Stomach (tissue), 9 donors: ENCODE measurements around the gene CNOT1. TPM values are rescaled to one million over a fixed set of nuclear protein-coding genes. Genes with fewer than 3 reads are reported as not detected.

Experiments
- DNase-seq, 2 donors: peaks; one replicate each; pipeline versions ENCODE4 v3.0.0 to v3.0.0-alpha.2; 2013 to 2019
- H3K27ac ChIP-seq, 5 donors: fragments of 200-600 bp in 4 of 5; sonication (generic) in 4 of 5; one replicate each; pipeline ENCODE4 v1.5.1; 2013 to 2019; ENCODE audit warnings: mild to moderate bottlenecking in 1 of 5, moderate library complexity in 1 of 5
- H3K27me3 ChIP-seq, 3 donors: fragments of 200-600 bp; sonication (generic); one replicate each; pipeline ENCODE4 v1.5.1; 2017 to 2019; ENCODE audit warnings: mixed run types in 1 of 3
- H3K36me3 ChIP-seq, 4 donors: fragments of 200-600 bp; sonication (generic); 1 replicate in 3 of 4; 2 replicates in 1 of 4; pipeline ENCODE4 v1.5.1; 2016 to 2019
- H3K4me1 ChIP-seq, 4 donors: fragments of 200-600 bp; sonication (generic); one replicate each; pipeline ENCODE4 v1.5.1; 2016 to 2019
- H3K4me3 ChIP-seq, 4 donors: fragments of 200-600 bp; sonication (generic) in 3 of 4; one replicate each; pipeline ENCODE4 v1.5.1; 2016 to 2019; ENCODE audit warnings: mild to moderate bottlenecking in 1 of 4
- H3K9me3 ChIP-seq, 4 donors: fragments of 200-600 bp; sonication (generic); one replicate each; pipeline ENCODE4 v1.5.1; 2016 to 2019
- EP300 ChIP-seq: sonication (generic); formaldehyde crosslinking; IDR thresholded peaks from one replicate; pipeline ENCODE4 v1.6.1; 2017; ENCODE audit warnings: antibody characterized with exemption
- POLR2A ChIP-seq, 4 donors: fragments of 450-650 bp; IDR thresholded peaks; one replicate each; pipeline ENCODE4 v1.6.1; 2016; ENCODE audit warnings: antibody characterized with exemption in 4 of 4, control low read depth in 2 of 4, mild to moderate bottlenecking in 1 of 4, moderate library complexity in 1 of 4
- POLR2AphosphoS5 ChIP-seq, 3 donors: sonication (generic); formaldehyde crosslinking; IDR thresholded peaks; one replicate each; pipeline ENCODE4 v1.6.1; 2016; ENCODE audit warnings: antibody characterized with exemption in 3 of 3
- WGBS, 5 donors: extraction: QIAGEN DNeasy Blood & Tissue Kit in 3 of 5; methylation state at CpG; one replicate each; pipeline versions ENCODE4 v1.1.5 to v1.1.7; 2013 to 2018; 5-methylcytosine and 5-hydroxymethylcytosine counted together
- intact Hi-C: fragments of 100-400 bp; cut with DNase I; formaldehyde crosslinking; loops from one replicate; pipeline ENCODE4 v1.15.1; 2023; ENCODE audit warnings: low total_unique reads
- polyA plus RNA-seq, 3 donors: library from polyadenylated mRNA; stranded (reverse); fragments of 200-250 nt; gene quantifications; one replicate each; pipeline ENCODE4 v1.2.3, GENCODE V29; 2013
- total RNA-seq, 5 donors: library from RNA; depleted of rRNA; stranded (reverse); fragments of >200 nt; gene quantifications; one replicate each; pipeline versions ENCODE4 v1.1.0 to v1.2.3, GENCODE V29; 2014 to 2016
- TF ChIP-seq, protein P1 (sequence below), 7 experiments: fragments of 450-650 bp in 4 of 7; fragments of 200-600 bp in 3 of 7; sonication (generic) in 3 of 7; IDR thresholded peaks; one replicate each; pipeline ENCODE4 v1.5.1; 2016 to 2019; ENCODE audit warnings: antibody characterized with exemption in 7 of 7, control low read depth in 2 of 7, mild to moderate bottlenecking in 1 of 7
- donor health status: healthy with polysubstance abuse.
- donor health status: Bipolar disorder and iron deficiency.
- donor health status: healthy.

CNOT1 gene
- total and polyA plus RNA-seq, 8 donors = 39.9 to 282 (median 136) TPM

DNA sequence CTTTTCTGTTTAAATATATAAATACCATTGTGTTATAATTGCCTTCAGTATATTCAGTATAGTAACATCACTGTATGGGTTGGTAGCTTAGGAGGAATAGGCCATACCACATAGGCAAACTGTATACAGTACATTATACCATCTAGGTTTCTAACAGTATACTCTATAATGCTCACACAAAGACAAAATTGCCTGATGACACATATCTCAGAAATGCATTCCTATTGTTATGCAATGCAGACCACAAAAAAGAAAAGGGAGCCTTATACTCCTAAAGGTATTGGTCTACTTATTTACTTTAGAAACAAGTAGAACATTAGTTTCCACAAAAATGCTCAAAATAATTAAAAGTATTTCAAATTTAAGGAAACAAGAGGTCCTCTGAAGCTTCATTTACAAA, 66.4 kb downstream of the CNOT1 start:
- TF ChIP-seq POLR2A (IDR thresholded peaks at IDR 0.05) (no peak), EP300 (no peak), POLR2AphosphoS5 (IDR thresholded peaks at IDR 0.05) (no peak)
- TF ChIP-seq, protein P1, sequence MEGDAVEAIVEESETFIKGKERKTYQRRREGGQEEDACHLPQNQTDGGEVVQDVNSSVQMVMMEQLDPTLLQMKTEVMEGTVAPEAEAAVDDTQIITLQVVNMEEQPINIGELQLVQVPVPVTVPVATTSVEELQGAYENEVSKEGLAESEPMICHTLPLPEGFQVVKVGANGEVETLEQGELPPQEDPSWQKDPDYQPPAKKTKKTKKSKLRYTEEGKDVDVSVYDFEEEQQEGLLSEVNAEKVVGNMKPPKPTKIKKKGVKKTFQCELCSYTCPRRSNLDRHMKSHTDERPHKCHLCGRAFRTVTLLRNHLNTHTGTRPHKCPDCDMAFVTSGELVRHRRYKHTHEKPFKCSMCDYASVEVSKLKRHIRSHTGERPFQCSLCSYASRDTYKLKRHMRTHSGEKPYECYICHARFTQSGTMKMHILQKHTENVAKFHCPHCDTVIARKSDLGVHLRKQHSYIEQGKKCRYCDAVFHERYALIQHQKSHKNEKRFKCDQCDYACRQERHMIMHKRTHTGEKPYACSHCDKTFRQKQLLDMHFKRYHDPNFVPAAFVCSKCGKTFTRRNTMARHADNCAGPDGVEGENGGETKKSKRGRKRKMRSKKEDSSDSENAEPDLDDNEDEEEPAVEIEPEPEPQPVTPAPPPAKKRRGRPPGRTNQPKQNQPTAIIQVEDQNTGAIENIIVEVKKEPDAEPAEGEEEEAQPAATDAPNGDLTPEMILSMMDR (IDR thresholded peaks at IDR 0.05) = no peak
- H3K4me1 ChIP-seq = no peaks in the 10 kb centered on the region
- intact Hi-C loops = no loop called here
- no peak overlapping the region for H3K4me3 ChIP-seq
- H3K36me3 ChIP-seq = peaks cover 34 to 99% (median 96%) of the 10 kb centered on the region in 4 donors
- DNase-seq = no peak
- no peaks in the 10 kb centered on the region for H3K27me3 ChIP-seq
- H3K9me3 ChIP-seq = no peaks in the 10 kb centered on the region
- H3K27ac ChIP-seq = no peak overlapping the region

DNA sequence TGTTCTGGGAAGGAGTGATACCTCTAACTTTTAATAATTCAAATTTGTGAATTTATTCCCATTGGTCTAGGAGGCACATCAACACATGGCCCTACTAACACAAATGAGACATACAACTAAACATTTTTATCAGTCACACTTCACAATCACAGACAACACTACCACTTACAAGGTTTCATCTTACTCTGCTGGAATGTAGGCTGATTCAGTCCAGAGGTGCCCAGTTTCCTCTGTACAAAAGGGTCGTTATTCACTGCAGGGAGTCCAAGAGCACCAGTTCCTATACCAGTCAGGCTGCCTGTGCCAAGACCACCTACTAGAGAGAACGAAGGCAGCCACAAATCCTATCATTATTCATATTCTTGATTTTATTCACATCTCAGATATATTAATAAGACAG, 72.9 kb downstream of the CNOT1 start:
- Histone ChIP-seq H3K36me3 (peaks cover 43 to 100% (median 99%) of the 10 kb centered on the region in 4 donors), H3K4me1 (no peaks in the 10 kb centered on the region), H3K9me3 (no peaks in the 10 kb centered on the region), H3K4me3 (no peak overlapping the region), H3K27ac (no peak overlapping the region), H3K27me3 (no peaks in the 10 kb centered on the region)
- WGBS, 5 donors = 61 to 86% (median 84%) methylated on average over 2 of the region's 2 CpGs
- intact Hi-C loops = no loop called here
- TF ChIP-seq POLR2AphosphoS5 (IDR thresholded peaks at IDR 0.05) (no peak), EP300 (no peak)
- TF ChIP-seq, protein P1 (IDR thresholded peaks at IDR 0.05) = no peak
- no peak for DNase-seq

DNA sequence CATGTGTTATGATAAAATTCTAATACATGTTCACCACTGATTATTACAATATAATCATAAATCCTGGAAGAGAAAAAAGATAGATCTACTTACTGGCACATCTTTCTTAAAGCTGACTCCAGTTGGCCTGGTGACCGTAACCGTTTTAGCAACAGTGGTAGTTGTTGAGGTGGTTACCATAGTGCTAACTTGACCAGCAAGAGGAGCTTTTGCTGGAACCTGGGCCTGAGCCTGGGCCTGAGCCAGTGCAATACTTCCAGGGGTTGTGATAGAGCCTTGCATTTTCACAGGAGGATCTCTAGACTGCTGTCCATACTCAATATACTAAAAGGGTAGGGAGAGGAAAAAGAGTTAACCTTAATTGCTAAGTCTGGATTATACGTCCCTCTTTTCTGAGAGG, 78.1 kb downstream of the CNOT1 start:
- H3K27ac ChIP-seq = no peak overlapping the region
- intact Hi-C loops = no loop called here
- 75 to 87% (median 79%) methylated on average over 3 of the region's 3 CpGs for WGBS, 5 donors
- H3K36me3 ChIP-seq = peaks cover 66 to 100% (median 98%) of the 10 kb centered on the region in 4 donors
- TF ChIP-seq, protein P1 (IDR thresholded peaks at IDR 0.05) = no peak
- TF ChIP-seq POLR2AphosphoS5 (IDR thresholded peaks at IDR 0.05) (no peak), EP300 (no peak), POLR2A (IDR thresholded peaks at IDR 0.05) (no peak)
- H3K4me3 ChIP-seq = no peak overlapping the region
- DNase-seq = peak in 1 of 2 donors; percentile 33
- no peaks in the 10 kb centered on the region for H3K27me3 ChIP-seq
- no peaks in the 10 kb centered on the region for H3K9me3 ChIP-seq
- H3K4me1 ChIP-seq = peaks cover 0 to 17% (median 8%) of the 10 kb centered on the region in 4 donors

DNA sequence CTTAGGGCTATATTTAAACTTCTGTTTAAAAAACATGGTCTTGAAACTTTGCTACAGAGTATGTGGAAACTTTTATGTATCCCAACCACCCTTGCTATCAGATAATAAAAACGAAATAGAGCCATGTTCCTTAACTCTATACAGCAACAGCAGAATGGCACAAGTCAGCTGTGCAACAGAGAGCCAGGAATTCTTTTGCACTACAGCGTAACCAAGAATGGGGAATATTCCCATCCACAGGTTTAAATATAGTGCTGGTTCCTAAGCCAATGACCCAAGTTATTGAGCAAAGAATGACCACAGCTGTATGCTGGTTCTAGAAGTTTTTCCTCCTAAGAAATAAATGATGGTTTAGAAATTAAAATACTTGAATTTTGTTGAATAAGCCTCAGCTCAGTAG, 81.2 kb downstream of the CNOT1 start:
- Histone ChIP-seq H3K4me3 (no peak overlapping the region), H3K9me3 (no peaks in the 10 kb centered on the region), H3K36me3 (peaks cover 80 to 100% (median 98%) of the 10 kb centered on the region in 4 donors), H3K4me1 (peaks cover 0 to 17% (median 8%) of the 10 kb centered on the region in 4 donors), H3K27ac (peak overlapping the region in 1 of 5 donors; percentile 22), H3K27me3 (no peaks in the 10 kb centered on the region)
- 35 to 58% (median 38%) methylated on average over 2 of the region's 2 CpGs for WGBS, 5 donors
- no peak for TF ChIP-seq POLR2AphosphoS5 (IDR thresholded peaks at IDR 0.05)
- TF ChIP-seq POLR2A (IDR thresholded peaks at IDR 0.05) = no peak
- intact Hi-C loops = no loop called here
- DNase-seq = no peak

DNA sequence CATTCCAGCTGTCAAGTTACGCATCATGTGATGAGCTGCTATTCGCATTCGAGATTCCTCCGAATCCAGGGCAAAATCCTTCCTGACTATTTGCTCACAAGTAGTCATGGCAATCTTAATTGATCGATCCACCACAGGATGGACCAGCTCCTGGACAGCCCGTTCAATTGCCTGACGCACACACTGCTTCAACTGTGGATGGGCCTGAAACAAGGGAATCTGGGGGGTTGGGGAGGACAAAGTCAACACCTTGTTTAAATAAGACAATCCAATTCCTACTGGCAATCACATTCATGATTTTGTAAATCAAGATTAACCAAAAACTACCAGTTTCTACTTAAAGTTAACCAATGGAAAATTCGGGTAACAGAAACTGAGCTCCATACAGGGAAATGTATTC, 85.9 kb downstream of the CNOT1 start:
- DNase-seq = no peak
- intact Hi-C loops = no loop called here
- Histone ChIP-seq H3K9me3 (no peaks in the 10 kb centered on the region), H3K4me3 (no peak overlapping the region), H3K4me1 (peaks cover 0 to 13% (median 6%) of the 10 kb centered on the region in 4 donors), H3K36me3 (peaks cover 82 to 100% (median 98%) of the 10 kb centered on the region in 4 donors), H3K27ac (no peak overlapping the region), H3K27me3 (no peaks in the 10 kb centered on the region)
- TF ChIP-seq EP300 (no peak), POLR2AphosphoS5 (IDR thresholded peaks at IDR 0.05) (no peak), POLR2A (IDR thresholded peaks at IDR 0.05) (no peak)
- TF ChIP-seq, protein P1 (IDR thresholded peaks at IDR 0.05) = no peak
- 93 to 96% (median 93%) methylated on average over 8 of the region's 8 CpGs for WGBS, 5 donors
